NT2/D1 (cell line): Measurements from ENCODE around the gene DNAL4.

ENCODE experiments used
- DNase-seq: peaks from one replicate; pipeline ENCODE4 v3.0.0-alpha.2; 2011; ENCODE audit warnings: low read depth, low spot score
- H3K27me3 ChIP-seq: 2 replicates; pipeline ENCODE4 v1.6.0; 2011; ENCODE audit warnings: mild to moderate bottlenecking; ENCODE audit not compliant: insufficient read length, insufficient read depth
- H3K36me3 ChIP-seq: 2 replicates; pipeline ENCODE4 v1.6.1; 2011; ENCODE audit warnings: mild to moderate bottlenecking, low read length, mixed read lengths; ENCODE audit not compliant: insufficient read depth, insufficient read length
- H3K4me1 ChIP-seq: 2 replicates; pipeline ENCODE4 v1.5.1; 2011; ENCODE audit not compliant: insufficient read depth, insufficient read length
- H3K4me3 ChIP-seq: 2 replicates; pipeline ENCODE4 v1.5.1; 2011; ENCODE audit warnings: low read depth; ENCODE audit not compliant: insufficient read length
- H3K9ac ChIP-seq: 2 replicates; pipeline ENCODE4 v1.6.0; 2011; ENCODE audit warnings: low read depth; ENCODE audit not compliant: insufficient read length
- H3K9me3 ChIP-seq: 2 replicates; pipeline ENCODE4 v1.5.1; 2011; ENCODE audit warnings: mild to moderate bottlenecking, low read length; ENCODE audit not compliant: insufficient read depth
- SUZ12 ChIP-seq: IDR thresholded peaks from 2 replicates; pipeline ENCODE4 v1.6.1; 2011; ENCODE audit not compliant: insufficient read length, insufficient read depth; ENCODE audit errors: extremely low read depth
- YY1 ChIP-seq: IDR thresholded peaks from 2 replicates; pipeline ENCODE4 v1.6.1; 2011; ENCODE audit not compliant: insufficient read length, insufficient read depth
- ZNF274 ChIP-seq: IDR thresholded peaks from 2 replicates; pipeline ENCODE4 v1.6.1; 2011; ENCODE audit warnings: mild to moderate bottlenecking, low read depth, low read length

Gene DNAL4

DNA sequence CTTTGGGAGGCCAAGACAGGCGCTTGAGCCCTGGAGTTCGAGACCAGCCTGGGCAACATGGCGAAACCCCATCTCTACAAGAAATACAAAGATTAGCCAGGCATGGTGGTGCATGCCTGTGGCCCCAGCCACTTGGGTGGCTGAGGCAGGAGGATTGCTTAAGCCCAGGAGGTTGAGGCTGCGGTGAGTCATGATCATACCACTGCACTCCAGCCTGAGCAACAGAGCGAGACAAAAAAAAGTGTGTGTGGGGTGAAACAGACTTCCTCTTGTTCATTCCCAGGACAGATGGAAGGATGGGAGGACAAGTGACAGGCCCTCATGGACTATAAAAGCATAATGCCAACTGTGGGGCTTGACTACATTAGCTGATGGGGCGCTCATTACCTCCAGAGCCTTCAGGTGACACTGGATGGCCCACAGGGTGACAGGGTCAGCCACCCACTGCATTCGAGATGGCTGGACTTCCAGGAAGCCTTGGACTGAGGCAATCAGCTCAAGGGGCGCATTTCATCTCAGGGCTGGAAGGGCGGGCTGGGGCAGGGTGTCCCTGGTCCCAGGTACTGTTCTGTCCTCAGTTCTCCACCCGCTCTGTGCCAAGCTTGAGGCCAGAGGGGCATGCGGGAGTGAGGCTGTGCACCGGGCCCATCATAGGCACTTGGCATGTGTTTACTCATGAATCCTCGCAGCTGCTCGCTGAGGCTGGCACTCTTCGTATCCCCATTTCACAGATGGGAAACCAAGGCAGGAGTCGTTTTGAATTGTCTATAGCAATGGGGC, 37.4 kb upstream of the DNAL4 start:
- Histone ChIP-seq H3K9me3 (peaks cover 15% of the 10 kb centered on the region; the same call in 1 of the 2 replicates), H3K9ac (no peak overlapping the region), H3K4me1 (peaks cover 9% of the 10 kb centered on the region), H3K4me3 (no peak overlapping the region), H3K36me3 (peaks cover 7% of the 10 kb centered on the region), H3K27me3 (no peaks in the 10 kb centered on the region)
- DNase-seq, result no peak
- no peak for TF ChIP-seq SUZ12
- no peak for TF ChIP-seq YY1
- no peak for TF ChIP-seq ZNF274

DNA sequence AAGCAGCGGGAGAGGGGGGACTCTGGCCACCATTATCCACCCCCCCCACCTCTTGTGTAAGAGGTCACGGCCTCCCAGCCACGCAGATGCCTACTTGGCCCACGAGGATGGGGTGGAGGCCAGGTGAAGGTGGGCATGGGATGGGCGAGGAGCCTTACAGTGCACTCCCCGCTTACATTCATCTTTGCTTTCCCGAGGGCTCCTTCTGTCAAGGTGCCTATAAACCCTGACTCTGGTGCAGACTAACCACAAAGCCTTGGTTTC, 36.8 kb upstream of the DNAL4 start:
- no peak overlapping the region for H3K9ac ChIP-seq

DNA sequence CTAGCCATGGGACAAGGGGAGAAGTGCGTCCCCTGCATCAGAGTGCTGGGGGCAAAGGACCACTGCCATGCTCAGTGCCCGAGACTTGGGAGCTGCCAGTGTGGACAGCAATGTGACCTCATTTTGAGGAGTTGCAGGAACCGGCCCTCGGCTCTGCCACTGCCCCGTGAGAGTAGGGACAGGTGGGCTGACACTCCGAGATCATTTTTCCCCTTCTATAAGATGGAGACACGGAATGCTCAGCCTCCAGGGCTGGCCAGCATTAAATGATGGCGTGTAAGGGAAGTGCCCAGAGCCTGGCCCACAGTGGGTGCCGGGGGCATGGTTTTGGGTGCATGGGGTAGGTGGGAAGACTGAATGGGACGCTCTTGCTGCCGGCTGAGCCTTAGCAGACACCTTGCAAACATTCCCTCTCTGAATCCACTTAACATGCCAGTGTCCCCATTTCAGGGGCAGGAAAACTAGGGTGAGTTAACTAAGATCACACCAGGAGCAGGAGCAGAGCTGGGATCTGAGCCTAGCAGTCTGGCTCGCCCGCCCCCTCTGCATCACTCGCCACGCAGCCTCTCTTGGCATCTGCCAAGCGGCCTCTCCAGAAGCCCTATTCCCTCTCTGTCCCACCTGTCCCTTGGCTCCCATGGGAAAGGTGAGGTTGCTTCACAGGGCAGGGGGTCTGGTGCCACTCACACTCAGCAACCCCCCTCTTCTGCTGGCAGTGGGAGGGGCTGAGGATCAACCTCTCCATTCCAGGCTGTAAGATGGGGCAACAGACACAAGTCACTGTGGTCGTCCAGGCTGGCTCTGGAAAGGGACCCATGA, 36.3 kb upstream of the DNAL4 start:
- Histone ChIP-seq H3K9ac (no peak overlapping the region), H3K9me3 (peaks cover 15% of the 10 kb centered on the region; the same call in 1 of the 2 replicates), H3K4me3 (no peak overlapping the region), H3K4me1 (peaks cover 3% of the 10 kb centered on the region), H3K27me3 (no peaks in the 10 kb centered on the region), H3K36me3 (peaks cover 7% of the 10 kb centered on the region)
- TF ChIP-seq YY1 (no peak), ZNF274 (no peak), SUZ12 (no peak)
- no peak for DNase-seq

More for the DNA sequence above, 36.8 kb upstream of the DNAL4 start:
- no peak for DNase-seq
- no peak for TF ChIP-seq ZNF274
- no peak for TF ChIP-seq SUZ12
- no peak for TF ChIP-seq YY1
- H3K4me1 ChIP-seq, result peaks cover 9% of the 10 kb centered on the region
- H3K9me3 ChIP-seq, result peaks cover 15% of the 10 kb centered on the region; the same call in 1 of the 2 replicates
- H3K36me3 ChIP-seq, result peaks cover 7% of the 10 kb centered on the region
- no peak overlapping the region for H3K4me3 ChIP-seq
- no peaks in the 10 kb centered on the region for H3K27me3 ChIP-seq

DNA sequence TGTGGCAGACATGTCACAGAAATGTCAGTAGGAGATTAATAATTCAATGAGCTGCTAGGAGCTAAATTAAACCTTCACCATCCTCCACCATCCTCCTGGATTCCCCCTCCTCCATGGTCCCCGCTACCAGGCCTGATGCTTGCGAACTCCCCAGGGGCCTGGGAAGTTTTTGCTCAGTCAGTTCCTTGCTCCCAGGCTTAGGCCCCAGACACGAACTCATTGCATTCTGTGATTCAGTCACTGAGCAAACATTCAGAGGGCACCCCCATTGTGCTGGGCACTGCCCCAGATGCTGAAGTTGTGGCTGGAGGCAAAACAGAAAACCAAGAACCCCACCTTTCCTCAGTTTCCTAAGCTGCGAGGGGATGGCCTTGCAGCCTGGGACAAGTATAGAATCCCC, 35.5 kb upstream of the DNAL4 start:
- Histone ChIP-seq H3K4me1 (peaks cover 3% of the 10 kb centered on the region), H3K9ac (no peak overlapping the region), H3K36me3 (peaks cover 7% of the 10 kb centered on the region), H3K4me3 (no peak overlapping the region), H3K9me3 (peaks cover 15% of the 10 kb centered on the region; the same call in 1 of the 2 replicates), H3K27me3 (no peaks in the 10 kb centered on the region)
- no peak for TF ChIP-seq YY1
- DNase-seq, result no peak

DNA sequence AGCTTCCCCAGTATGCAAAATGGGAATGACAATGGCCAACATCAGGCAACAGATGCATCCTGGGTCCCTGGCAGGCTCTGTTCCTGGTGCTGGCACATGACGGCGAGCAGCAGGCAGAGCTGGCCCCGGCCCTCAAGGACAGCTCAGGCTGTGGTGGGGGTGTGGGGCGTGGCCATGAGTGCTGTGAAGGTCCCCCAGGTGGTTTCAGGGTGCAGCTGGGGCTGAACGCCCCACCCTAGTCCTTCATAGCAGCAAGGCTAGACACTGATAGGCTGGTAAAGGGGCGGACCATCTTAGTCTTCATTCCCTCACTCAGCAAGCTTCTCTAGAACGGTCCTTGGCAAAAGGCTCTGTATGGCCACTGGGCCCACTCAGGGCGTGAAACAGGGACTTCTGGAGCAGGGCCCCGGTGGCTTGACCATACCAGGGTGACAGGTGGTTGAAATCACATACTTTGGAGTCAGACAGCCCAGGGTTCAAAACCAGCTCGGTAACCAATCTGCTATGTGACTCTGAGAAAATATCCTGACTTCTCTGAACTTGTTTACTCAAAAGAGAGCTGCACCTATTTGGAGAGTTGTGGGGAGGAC, 34.8 kb upstream of the DNAL4 start:
- Histone ChIP-seq H3K27me3 (no peaks in the 10 kb centered on the region), H3K9ac (no peak overlapping the region), H3K9me3 (peaks cover 15% of the 10 kb centered on the region; the same call in 1 of the 2 replicates), H3K4me1 (no peaks in the 10 kb centered on the region), H3K4me3 (no peak overlapping the region), H3K36me3 (peaks cover 7% of the 10 kb centered on the region)
- no peak for TF ChIP-seq ZNF274
- no peak for TF ChIP-seq YY1
- no peak for TF ChIP-seq SUZ12
- DNase-seq, result no peak

DNA sequence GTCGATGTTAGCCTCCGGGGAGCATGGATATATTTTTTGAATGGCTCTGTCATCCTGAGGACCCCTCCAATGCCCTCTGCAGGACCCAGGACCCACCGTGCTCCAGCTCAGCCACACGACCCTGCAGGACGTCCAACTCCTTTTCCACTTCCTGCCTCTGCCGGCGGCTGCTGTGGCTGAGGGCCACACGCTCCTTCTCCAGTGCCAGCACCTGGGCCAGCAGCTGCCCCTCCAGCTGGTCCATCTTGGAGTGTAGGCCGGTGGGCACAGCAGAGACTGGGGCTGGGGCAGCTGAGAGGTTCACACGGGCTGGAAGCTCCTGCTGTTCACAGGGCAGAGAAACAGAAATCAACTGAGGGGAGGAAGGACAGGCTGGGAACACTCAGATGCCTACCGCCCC, 34.2 kb upstream of the DNAL4 start:
- Histone ChIP-seq H3K9ac (no peak overlapping the region), H3K4me1 (no peaks in the 10 kb centered on the region), H3K9me3 (peaks cover 15% of the 10 kb centered on the region; the same call in 1 of the 2 replicates), H3K4me3 (no peak overlapping the region), H3K27me3 (no peaks in the 10 kb centered on the region), H3K36me3 (peaks cover 7% of the 10 kb centered on the region)
- no peak for DNase-seq
- TF ChIP-seq ZNF274 (no peak), SUZ12 (no peak), YY1 (no peak)

DNA sequence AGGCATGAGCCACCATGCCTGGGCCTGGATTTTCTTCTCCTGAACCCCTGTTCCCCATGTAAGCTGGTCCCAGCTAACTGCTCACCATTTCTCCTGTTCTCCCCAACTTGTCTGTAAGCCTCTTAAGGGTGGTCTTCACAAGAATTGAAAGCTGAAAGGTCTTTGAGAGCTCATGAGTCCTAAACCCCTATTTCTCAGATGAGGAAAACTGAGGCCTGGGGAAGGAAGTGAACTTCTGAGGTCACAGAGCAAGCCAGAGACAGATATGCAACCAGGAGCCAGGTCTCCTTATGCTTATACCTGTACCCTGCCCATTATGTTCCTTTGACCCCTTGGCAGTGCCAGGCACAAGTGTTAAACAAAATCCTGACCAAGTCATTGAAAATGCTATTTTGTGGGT, 33.6 kb upstream of the DNAL4 start:
- Histone ChIP-seq H3K4me3 (no peak overlapping the region), H3K9me3 (peaks cover 15% of the 10 kb centered on the region; the same call in 1 of the 2 replicates), H3K36me3 (peaks cover 7% of the 10 kb centered on the region), H3K4me1 (no peaks in the 10 kb centered on the region), H3K9ac (no peak overlapping the region), H3K27me3 (no peaks in the 10 kb centered on the region)
- TF ChIP-seq ZNF274 (no peak), YY1 (no peak), SUZ12 (no peak)
- no peak for DNase-seq
